ENCODE data around the gene BDKRB2. TPM values are rescaled to one million over a fixed set of nuclear protein-coding genes. Genes with fewer than 3 reads are reported as not detected.

The BDKRB2 gene
- total and polyA plus RNA-seq, 2 experiments from 2014 or later = 0.14 to 0.21 TPM

GRCh38 chr14:96285667-96286066 is 81.0 kb downstream of the BDKRB2 start:
- H3K27ac ChIP-seq (ENCODE audit: low read depth) = no peak overlapping the region

More at GRCh38 chr14:96285667-96286066, 81.0 kb downstream of the BDKRB2 start:
- DNase-seq (ENCODE audit: low spot score) (no peak), ATAC-seq (no peak)
- TF ChIP-seq NANOG (IDR thresholded peaks at IDR 0.05; ENCODE audit: borderline replicate concordance) = no peak
- TF ChIP-seq POLR2AphosphoS5 (IDR thresholded peaks at IDR 0.05; ENCODE audit: low read depth) = no peak
- TF ChIP-seq REST (IDR thresholded peaks at IDR 0.05; ENCODE audit: unreplicated experiment) = no peak
- no peak for TF ChIP-seq ETS1 (IDR thresholded peaks at IDR 0.05)
- no peak for TF ChIP-seq EZH2phosphoT487 (IDR thresholded peaks at IDR 0.05; ENCODE audit: unreplicated experiment)
- TF ChIP-seq, protein P1, sequence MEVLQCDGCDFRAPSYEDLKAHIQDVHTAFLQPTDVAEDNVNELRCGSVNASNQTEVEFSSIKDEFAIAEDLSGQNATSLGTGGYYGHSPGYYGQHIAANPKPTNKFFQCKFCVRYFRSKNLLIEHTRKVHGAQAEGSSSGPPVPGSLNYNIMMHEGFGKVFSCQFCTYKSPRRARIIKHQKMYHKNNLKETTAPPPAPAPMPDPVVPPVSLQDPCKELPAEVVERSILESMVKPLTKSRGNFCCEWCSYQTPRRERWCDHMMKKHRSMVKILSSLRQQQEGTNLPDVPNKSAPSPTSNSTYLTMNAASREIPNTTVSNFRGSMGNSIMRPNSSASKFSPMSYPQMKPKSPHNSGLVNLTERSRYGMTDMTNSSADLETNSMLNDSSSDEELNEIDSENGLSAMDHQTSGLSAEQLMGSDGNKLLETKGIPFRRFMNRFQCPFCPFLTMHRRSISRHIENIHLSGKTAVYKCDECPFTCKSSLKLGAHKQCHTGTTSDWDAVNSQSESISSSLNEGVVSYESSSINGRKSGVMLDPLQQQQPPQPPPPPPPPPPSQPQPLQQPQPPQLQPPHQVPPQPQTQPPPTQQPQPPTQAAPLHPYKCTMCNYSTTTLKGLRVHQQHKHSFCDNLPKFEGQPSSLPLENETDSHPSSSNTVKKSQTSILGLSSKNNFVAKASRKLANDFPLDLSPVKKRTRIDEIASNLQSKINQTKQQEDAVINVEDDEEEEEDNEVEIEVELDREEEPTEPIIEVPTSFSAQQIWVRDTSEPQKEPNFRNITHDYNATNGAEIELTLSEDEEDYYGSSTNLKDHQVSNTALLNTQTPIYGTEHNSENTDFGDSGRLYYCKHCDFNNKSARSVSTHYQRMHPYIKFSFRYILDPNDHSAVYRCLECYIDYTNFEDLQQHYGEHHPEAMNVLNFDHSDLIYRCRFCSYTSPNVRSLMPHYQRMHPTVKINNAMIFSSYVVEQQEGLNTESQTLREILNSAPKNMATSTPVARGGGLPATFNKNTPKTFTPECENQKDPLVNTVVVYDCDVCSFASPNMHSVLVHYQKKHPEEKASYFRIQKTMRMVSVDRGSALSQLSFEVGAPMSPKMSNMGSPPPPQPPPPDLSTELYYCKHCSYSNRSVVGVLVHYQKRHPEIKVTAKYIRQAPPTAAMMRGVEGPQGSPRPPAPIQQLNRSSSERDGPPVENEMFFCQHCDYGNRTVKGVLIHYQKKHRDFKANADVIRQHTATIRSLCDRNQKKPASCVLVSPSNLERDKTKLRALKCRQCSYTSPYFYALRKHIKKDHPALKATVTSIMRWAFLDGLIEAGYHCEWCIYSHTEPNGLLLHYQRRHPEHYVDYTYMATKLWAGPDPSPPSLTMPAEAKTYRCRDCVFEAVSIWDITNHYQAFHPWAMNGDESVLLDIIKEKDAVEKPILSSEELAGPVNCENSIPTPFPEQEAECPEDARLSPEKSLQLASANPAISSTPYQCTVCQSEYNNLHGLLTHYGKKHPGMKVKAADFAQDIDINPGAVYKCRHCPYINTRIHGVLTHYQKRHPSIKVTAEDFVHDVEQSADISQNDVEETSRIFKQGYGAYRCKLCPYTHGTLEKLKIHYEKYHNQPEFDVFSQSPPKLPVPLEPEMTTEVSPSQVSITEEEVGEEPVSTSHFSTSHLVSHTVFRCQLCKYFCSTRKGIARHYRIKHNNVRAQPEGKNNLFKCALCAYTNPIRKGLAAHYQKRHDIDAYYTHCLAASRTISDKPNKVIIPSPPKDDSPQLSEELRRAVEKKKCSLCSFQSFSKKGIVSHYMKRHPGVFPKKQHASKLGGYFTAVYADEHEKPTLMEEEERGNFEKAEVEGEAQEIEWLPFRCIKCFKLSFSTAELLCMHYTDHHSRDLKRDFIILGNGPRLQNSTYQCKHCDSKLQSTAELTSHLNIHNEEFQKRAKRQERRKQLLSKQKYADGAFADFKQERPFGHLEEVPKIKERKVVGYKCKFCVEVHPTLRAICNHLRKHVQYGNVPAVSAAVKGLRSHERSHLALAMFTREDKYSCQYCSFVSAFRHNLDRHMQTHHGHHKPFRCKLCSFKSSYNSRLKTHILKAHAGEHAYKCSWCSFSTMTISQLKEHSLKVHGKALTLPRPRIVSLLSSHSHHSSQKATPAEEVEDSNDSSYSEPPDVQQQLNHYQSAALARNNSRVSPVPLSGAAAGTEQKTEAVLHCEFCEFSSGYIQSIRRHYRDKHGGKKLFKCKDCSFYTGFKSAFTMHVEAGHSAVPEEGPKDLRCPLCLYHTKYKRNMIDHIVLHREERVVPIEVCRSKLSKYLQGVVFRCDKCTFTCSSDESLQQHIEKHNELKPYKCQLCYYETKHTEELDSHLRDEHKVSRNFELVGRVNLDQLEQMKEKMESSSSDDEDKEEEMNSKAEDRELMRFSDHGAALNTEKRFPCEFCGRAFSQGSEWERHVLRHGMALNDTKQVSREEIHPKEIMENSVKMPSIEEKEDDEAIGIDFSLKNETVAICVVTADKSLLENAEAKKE (CRISPR knock-in tag; IDR thresholded peaks at IDR 0.05) = no peak
- TF ChIP-seq ZNF114 (CRISPR knock-in tag; IDR thresholded peaks at IDR 0.05) = no peak
- TF ChIP-seq JUNB (IDR thresholded peaks at IDR 0.05; ENCODE audit: unreplicated experiment) = no peak
- no peak for TF ChIP-seq EZH2 (IDR thresholded peaks at IDR 0.05; ENCODE audit: low read depth, unreplicated experiment)
- TF ChIP-seq, protein P2, sequence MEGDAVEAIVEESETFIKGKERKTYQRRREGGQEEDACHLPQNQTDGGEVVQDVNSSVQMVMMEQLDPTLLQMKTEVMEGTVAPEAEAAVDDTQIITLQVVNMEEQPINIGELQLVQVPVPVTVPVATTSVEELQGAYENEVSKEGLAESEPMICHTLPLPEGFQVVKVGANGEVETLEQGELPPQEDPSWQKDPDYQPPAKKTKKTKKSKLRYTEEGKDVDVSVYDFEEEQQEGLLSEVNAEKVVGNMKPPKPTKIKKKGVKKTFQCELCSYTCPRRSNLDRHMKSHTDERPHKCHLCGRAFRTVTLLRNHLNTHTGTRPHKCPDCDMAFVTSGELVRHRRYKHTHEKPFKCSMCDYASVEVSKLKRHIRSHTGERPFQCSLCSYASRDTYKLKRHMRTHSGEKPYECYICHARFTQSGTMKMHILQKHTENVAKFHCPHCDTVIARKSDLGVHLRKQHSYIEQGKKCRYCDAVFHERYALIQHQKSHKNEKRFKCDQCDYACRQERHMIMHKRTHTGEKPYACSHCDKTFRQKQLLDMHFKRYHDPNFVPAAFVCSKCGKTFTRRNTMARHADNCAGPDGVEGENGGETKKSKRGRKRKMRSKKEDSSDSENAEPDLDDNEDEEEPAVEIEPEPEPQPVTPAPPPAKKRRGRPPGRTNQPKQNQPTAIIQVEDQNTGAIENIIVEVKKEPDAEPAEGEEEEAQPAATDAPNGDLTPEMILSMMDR (conservative IDR thresholded peaks at IDR 0.05; ENCODE audit: low read depth in 2 of 2) = no peak
- no peak for TF ChIP-seq STAT1 (IDR thresholded peaks at IDR 0.05; ENCODE audit: unreplicated experiment)
- no peak for TF ChIP-seq ZNF331 (CRISPR knock-in tag; IDR thresholded peaks at IDR 0.05; ENCODE audit: low read depth)
- TF ChIP-seq CREB1 (CRISPR knock-in tag; IDR thresholded peaks at IDR 0.05; ENCODE audit: low read depth) = no peak
- peaks cover 4% of the 10 kb centered on the region; the same call in 1 of the 2 replicates for H3K4me1 ChIP-seq (ENCODE audit: insufficient read depth)
- H3K79me2 ChIP-seq (replicated peaks; ENCODE audit: insufficient read depth) = no peaks in the 10 kb centered on the region
- Mint-ChIP-seq H3K4me3 (no peak overlapping the region), H3K9me3 (no peaks in the 10 kb centered on the region), H3K27me3 (ENCODE audit: insufficient read depth, low read depth, poor library complexity) (peaks cover 4% of the 10 kb centered on the region), H3K27ac (no peak overlapping the region; the same call in 1 of the 2 replicates), H3K4me1 (peaks cover 11% of the 10 kb centered on the region; the same call in 2 of the 3 replicates), H3K36me3 (ENCODE audit: low read depth) (peaks cover 11% of the 10 kb centered on the region; the same call in 2 of the 3 replicates)
- H2AFZ ChIP-seq = no peak overlapping the region
- no peak overlapping the region for H3K4me2 ChIP-seq
- no peaks in the 10 kb centered on the region for H4K20me1 ChIP-seq (replicated peaks; ENCODE audit: insufficient read depth)
- no peaks in the 10 kb centered on the region for H3F3A ChIP-seq (replicated peaks; ENCODE audit: low read depth)
- no peaks in the 10 kb centered on the region for H3K9me2 ChIP-seq (ENCODE audit: insufficient read depth)
- H3K27me3 ChIP-seq (ENCODE audit: insufficient read depth) = no peaks in the 10 kb centered on the region
- H3K36me3 ChIP-seq (ENCODE audit: insufficient read depth) = peaks cover under 1% of the 10 kb centered on the region; the same call in 1 of the 2 replicates
- H3K4me3 ChIP-seq = no peak overlapping the region

Measured in GM23338 (cell line).